GM12878 (cell line): Measurements from ENCODE around the gene UNC119. TPM values are rescaled to one million over a fixed set of nuclear protein-coding genes. Genes with fewer than 3 reads are reported as not detected.
A peak's percentile ranks its signal among the peaks of the same experiment; 100 is the strongest.

Experiments
- EED ChIP-seq: sonication (generic); IDR thresholded peaks from 2 replicates; pipeline ENCODE4 v1.6.1; 2016; ENCODE audit warnings: antibody characterized with exemption, low read depth
- NFXL1 ChIP-seq: fragments of 450-650 bp; IDR thresholded peaks from 2 replicates; pipeline ENCODE4 v1.6.1; 2017; ENCODE audit warnings: antibody characterized with exemption, mild to moderate bottlenecking, borderline replicate concordance
- RCOR1 ChIP-seq: conservative IDR thresholded peaks from 2 replicates; pipeline ENCODE4 v1.6.1; 2012; ENCODE audit warnings: low read depth, low read length, improper control_type of control experiment
- RUNX3 ChIP-seq: IDR thresholded peaks from 2 replicates; pipeline ENCODE4 v1.6.1; 2012; ENCODE audit warnings: low read length, inconsistent platforms
- SPI1 ChIP-seq: IDR thresholded peaks from 2 replicates; pipeline ENCODE4 v1.6.1; 2011; ENCODE audit warnings: low read depth, mild to moderate bottlenecking, low read length, moderate library complexity, borderline replicate concordance; ENCODE audit not compliant: insufficient read depth
- SREBF2 ChIP-seq: IDR thresholded peaks from 2 replicates; pipeline ENCODE4 v1.6.1; 2012; ENCODE audit warnings: mild to moderate bottlenecking, low read length
- ZNF622 ChIP-seq: fragments of 450-650 bp; IDR thresholded peaks from 2 replicates; pipeline ENCODE4 v1.6.1; 2017; ENCODE audit warnings: mild to moderate bottlenecking, inconsistent platforms
- polyA plus RNA-seq, 11 experiments: library from polyadenylated mRNA; depleted of rRNA in 4 of 11; unstranded in 6 of 11; stranded (reverse) in 5 of 11; fragments of >200 nt; fragmentation: Nextera tagmentation in 4 of 11; fragmentation: Illumina TruSeq in 1 of 11; extraction: Ambion mirVana in 4 of 11; extraction: Trizol in 1 of 11; gene quantifications; 1 replicate in 1 of 11; 2 replicates in 10 of 11; pipeline versions ENCODE4 v1.2.1 to v1.2.3, GENCODE V29; 2011 to 2016; ENCODE audit warnings: inconsistent platforms in 2 of 11, missing spikeins in 2 of 11, low read depth in 1 of 11
- total RNA-seq, 4 experiments: library from RNA; depleted of rRNA in 3 of 4; stranded (reverse); fragments of >200 nt in 3 of 4; fragmentation: Illumina TruSeq in 1 of 4; extraction: Trizol in 1 of 4; gene quantifications; 2 replicates each; pipeline versions ENCODE4 v1.2.1 to v1.2.3, GENCODE V29; 2013 to 2021
- TF ChIP-seq, protein P1 (sequence below): fragments of 450-650 bp; conservative IDR thresholded peaks from 2 replicates; pipeline ENCODE4 v1.6.1; 2017; ENCODE audit warnings: mild to moderate bottlenecking, moderate library complexity
- TF ChIP-seq, protein P2 (sequence below): IDR thresholded peaks from 2 replicates; pipeline ENCODE4 v1.6.1; 2012; ENCODE audit warnings: mild to moderate bottlenecking, low read depth, low read length
- TF ChIP-seq, protein P3 (sequence below): IDR thresholded peaks from 2 replicates; pipeline ENCODE4 v1.6.1; 2012; ENCODE audit warnings: low read length, inconsistent platforms
- TF ChIP-seq, protein P4 (sequence below): fragments of 150-350 bp; IDR thresholded peaks from 2 replicates; pipeline ENCODE4 v1.6.1; 2016; ENCODE audit warnings: low read depth, low read length
- TF ChIP-seq, protein P5 (sequence below): IDR thresholded peaks from 2 replicates; pipeline ENCODE4 v1.6.1; 2011; ENCODE audit warnings: borderline replicate concordance, low read depth, mild to moderate bottlenecking, moderate library complexity, low read length; ENCODE audit not compliant: insufficient read depth, poor library complexity, severe bottlenecking

Gene UNC119
- total and polyA plus RNA-seq, 10 of the 15 experiments (the other 5 are each of a cell fraction or from before 2014, with no cell fraction given), result 2.7 to 436 (median 57.8) TPM

DNA sequence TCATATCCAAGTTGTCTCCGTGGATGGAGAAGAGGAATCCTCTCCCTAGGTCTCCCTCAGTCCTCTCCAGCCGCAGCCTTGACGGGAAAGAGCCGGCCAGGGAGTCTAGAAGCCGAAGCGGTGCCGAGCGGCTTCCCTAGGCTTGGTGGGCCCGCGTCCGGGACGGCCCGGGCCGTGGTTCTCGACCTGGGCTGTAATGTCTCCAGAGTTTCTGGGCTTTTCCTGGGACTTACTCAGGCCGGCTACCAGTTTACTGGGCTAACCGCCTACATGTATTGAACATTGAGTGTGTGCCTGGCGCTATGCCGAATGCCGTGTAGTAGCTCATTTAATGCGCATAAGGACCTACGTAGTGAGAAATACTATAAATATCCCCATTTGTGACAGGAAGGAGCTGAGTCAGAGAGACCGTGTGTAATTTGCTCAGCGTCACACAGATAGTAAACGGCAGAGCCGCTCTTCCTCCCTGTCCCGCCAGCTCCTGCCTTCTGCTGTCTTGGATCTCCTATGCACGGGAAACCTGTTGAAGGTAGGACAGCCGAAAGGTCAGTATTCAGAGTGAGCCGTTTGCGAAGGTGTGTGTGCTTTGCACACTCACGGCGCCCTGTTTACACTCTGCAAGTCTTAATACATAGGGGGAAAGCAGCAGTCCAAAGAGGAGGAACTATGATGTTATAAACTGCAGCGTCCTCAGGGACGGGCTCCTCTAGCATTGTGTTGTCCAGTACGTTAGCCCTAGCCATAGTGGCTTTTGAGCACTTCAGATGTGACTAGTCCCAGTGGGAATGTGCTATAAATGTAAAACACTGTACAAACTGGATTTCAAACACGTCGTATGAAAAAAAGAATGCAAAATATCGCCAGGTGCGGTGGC is 47.1 kb upstream of the UNC119 start (continued):
- TF ChIP-seq, protein P1, sequence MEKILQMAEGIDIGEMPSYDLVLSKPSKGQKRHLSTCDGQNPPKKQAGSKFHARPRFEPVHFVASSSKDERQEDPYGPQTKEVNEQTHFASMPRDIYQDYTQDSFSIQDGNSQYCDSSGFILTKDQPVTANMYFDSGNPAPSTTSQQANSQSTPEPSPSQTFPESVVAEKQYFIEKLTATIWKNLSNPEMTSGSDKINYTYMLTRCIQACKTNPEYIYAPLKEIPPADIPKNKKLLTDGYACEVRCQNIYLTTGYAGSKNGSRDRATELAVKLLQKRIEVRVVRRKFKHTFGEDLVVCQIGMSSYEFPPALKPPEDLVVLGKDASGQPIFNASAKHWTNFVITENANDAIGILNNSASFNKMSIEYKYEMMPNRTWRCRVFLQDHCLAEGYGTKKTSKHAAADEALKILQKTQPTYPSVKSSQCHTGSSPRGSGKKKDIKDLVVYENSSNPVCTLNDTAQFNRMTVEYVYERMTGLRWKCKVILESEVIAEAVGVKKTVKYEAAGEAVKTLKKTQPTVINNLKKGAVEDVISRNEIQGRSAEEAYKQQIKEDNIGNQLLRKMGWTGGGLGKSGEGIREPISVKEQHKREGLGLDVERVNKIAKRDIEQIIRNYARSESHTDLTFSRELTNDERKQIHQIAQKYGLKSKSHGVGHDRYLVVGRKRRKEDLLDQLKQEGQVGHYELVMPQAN, result peak; percentile 65; the same call in 1 of the 2 replicates
- TF ChIP-seq, protein P2, sequence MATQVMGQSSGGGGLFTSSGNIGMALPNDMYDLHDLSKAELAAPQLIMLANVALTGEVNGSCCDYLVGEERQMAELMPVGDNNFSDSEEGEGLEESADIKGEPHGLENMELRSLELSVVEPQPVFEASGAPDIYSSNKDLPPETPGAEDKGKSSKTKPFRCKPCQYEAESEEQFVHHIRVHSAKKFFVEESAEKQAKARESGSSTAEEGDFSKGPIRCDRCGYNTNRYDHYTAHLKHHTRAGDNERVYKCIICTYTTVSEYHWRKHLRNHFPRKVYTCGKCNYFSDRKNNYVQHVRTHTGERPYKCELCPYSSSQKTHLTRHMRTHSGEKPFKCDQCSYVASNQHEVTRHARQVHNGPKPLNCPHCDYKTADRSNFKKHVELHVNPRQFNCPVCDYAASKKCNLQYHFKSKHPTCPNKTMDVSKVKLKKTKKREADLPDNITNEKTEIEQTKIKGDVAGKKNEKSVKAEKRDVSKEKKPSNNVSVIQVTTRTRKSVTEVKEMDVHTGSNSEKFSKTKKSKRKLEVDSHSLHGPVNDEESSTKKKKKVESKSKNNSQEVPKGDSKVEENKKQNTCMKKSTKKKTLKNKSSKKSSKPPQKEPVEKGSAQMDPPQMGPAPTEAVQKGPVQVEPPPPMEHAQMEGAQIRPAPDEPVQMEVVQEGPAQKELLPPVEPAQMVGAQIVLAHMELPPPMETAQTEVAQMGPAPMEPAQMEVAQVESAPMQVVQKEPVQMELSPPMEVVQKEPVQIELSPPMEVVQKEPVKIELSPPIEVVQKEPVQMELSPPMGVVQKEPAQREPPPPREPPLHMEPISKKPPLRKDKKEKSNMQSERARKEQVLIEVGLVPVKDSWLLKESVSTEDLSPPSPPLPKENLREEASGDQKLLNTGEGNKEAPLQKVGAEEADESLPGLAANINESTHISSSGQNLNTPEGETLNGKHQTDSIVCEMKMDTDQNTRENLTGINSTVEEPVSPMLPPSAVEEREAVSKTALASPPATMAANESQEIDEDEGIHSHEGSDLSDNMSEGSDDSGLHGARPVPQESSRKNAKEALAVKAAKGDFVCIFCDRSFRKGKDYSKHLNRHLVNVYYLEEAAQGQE, result no peak
- TF ChIP-seq RUNX3 (peak; percentile 24; the same call in 1 of the 2 replicates), ZNF622 (no peak), SREBF2 (no peak), SPI1 (peak; percentile 38; the same call in 1 of the 2 replicates), EED (peak; percentile 48), RCOR1 (no peak), NFXL1 (no peak)
- TF ChIP-seq, protein P3, sequence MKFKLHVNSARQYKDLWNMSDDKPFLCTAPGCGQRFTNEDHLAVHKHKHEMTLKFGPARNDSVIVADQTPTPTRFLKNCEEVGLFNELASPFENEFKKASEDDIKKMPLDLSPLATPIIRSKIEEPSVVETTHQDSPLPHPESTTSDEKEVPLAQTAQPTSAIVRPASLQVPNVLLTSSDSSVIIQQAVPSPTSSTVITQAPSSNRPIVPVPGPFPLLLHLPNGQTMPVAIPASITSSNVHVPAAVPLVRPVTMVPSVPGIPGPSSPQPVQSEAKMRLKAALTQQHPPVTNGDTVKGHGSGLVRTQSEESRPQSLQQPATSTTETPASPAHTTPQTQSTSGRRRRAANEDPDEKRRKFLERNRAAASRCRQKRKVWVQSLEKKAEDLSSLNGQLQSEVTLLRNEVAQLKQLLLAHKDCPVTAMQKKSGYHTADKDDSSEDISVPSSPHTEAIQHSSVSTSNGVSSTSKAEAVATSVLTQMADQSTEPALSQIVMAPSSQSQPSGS, result 0 out of 2 replicates have a peak, but pooled peaks have one; percentile 38
- TF ChIP-seq, protein P4, sequence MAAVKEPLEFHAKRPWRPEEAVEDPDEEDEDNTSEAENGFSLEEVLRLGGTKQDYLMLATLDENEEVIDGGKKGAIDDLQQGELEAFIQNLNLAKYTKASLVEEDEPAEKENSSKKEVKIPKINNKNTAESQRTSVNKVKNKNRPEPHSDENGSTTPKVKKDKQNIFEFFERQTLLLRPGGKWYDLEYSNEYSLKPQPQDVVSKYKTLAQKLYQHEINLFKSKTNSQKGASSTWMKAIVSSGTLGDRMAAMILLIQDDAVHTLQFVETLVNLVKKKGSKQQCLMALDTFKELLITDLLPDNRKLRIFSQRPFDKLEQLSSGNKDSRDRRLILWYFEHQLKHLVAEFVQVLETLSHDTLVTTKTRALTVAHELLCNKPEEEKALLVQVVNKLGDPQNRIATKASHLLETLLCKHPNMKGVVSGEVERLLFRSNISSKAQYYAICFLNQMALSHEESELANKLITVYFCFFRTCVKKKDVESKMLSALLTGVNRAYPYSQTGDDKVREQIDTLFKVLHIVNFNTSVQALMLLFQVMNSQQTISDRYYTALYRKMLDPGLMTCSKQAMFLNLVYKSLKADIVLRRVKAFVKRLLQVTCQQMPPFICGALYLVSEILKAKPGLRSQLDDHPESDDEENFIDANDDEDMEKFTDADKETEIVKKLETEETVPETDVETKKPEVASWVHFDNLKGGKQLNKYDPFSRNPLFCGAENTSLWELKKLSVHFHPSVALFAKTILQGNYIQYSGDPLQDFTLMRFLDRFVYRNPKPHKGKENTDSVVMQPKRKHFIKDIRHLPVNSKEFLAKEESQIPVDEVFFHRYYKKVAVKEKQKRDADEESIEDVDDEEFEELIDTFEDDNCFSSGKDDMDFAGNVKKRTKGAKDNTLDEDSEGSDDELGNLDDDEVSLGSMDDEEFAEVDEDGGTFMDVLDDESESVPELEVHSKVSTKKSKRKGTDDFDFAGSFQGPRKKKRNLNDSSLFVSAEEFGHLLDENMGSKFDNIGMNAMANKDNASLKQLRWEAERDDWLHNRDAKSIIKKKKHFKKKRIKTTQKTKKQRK, result no peak
- TF ChIP-seq, protein P5, sequence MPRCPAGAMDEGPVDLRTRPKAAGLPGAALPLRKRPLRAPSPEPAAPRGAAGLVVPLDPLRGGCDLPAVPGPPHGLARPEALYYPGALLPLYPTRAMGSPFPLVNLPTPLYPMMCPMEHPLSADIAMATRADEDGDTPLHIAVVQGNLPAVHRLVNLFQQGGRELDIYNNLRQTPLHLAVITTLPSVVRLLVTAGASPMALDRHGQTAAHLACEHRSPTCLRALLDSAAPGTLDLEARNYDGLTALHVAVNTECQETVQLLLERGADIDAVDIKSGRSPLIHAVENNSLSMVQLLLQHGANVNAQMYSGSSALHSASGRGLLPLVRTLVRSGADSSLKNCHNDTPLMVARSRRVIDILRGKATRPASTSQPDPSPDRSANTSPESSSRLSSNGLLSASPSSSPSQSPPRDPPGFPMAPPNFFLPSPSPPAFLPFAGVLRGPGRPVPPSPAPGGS, result peak; percentile 78
